K562 (cell line): ENCODE data around the gene C6orf62. TPM values are rescaled to one million over a fixed set of nuclear protein-coding genes. Genes with fewer than 3 reads are reported as not detected.

Source experiments
- BRCA1 ChIP-seq, 2 experiments: fragments of 450-650 bp in 1 of 2; sonication (generic) in 1 of 2; formaldehyde crosslinking in 1 of 2; IDR thresholded peaks; 2 replicates each; pipeline versions ENCODE4 v1.5.0 to v1.6.1; 2017 to 2020; ENCODE audit warnings: mild to moderate bottlenecking in 1 of 2, missing genetic modification reagents in 1 of 2
- CGGBP1 ChIP-seq: fragments of 250-450 bp; sonication (Bioruptor Pico); IDR thresholded peaks from 2 replicates; pipeline ENCODE4 v1.9.0; 2021; ENCODE audit warnings: mild to moderate bottlenecking
- CTBP1 ChIP-seq: fragments of 450-650 bp; IDR thresholded peaks from 2 replicates; pipeline ENCODE4 v1.6.1; 2016; ENCODE audit warnings: borderline replicate concordance
- EWSR1 ChIP-seq: fragments of 450-650 bp; IDR thresholded peaks from 2 replicates; pipeline ENCODE4 v1.6.1; 2018; ENCODE audit warnings: borderline replicate concordance, mild to moderate bottlenecking, low read depth, moderate library complexity; ENCODE audit not compliant: partially characterized antibody
- ILF3 ChIP-seq: fragments of 450-650 bp; IDR thresholded peaks from 2 replicates; pipeline ENCODE4 v1.6.1; 2018; ENCODE audit warnings: antibody characterized with exemption, mild to moderate bottlenecking, moderate library complexity, borderline replicate concordance
- NELFE ChIP-seq: IDR thresholded peaks from 2 replicates; pipeline ENCODE4 v1.6.1; 2011; ENCODE audit warnings: mild to moderate bottlenecking; ENCODE audit not compliant: insufficient read depth, insufficient read length
- PATZ1 ChIP-seq: fragments of 250-450 bp; sonication (Bioruptor Pico); IDR thresholded peaks from 2 replicates; pipeline ENCODE4 v1.5.0; 2020; ENCODE audit warnings: mild to moderate bottlenecking, borderline replicate concordance
- POU5F1 ChIP-seq: fragments of 150-350 bp; IDR thresholded peaks from 2 replicates; pipeline ENCODE4 v1.6.1; 2014; ENCODE audit warnings: borderline replicate concordance, low read length, low read depth, mild to moderate bottlenecking; ENCODE audit not compliant: partially characterized antibody
- PRMT5 ChIP-seq: sonication (generic); formaldehyde crosslinking; IDR thresholded peaks from 2 replicates; pipeline ENCODE4 v1.5.0; 2020; ENCODE audit warnings: missing genetic modification reagents
- PTTG1 ChIP-seq: fragments of 450-650 bp; IDR thresholded peaks from 2 replicates; pipeline ENCODE4 v1.6.1; 2016; ENCODE audit warnings: low read depth, mild to moderate bottlenecking, missing genetic modification characterization, missing compliant biosample characterization
- RBM14 ChIP-seq: fragments of 200-400 bp; formaldehyde crosslinking; IDR thresholded peaks from 2 replicates; pipeline ENCODE4 v1.6.1; 2018; ENCODE audit warnings: low read depth, mild to moderate bottlenecking, low read length, moderate library complexity, borderline replicate concordance; ENCODE audit not compliant: insufficient read depth
- SAFB2 ChIP-seq: fragments of 200-400 bp; formaldehyde crosslinking; IDR thresholded peaks from 2 replicates; pipeline ENCODE4 v1.6.1; 2018; ENCODE audit warnings: borderline replicate concordance, low read length, low read depth, moderate library complexity; ENCODE audit not compliant: severe bottlenecking
- SIRT6 ChIP-seq: IDR thresholded peaks from one replicate; pipeline ENCODE4 v1.6.1; 2012; ENCODE audit warnings: low read depth, mild to moderate bottlenecking, control low read depth, inconsistent platforms, low read length, moderate library complexity
- SMAD2 ChIP-seq: fragments of 150-350 bp; IDR thresholded peaks from 2 replicates; pipeline ENCODE4 v1.6.1; 2014; ENCODE audit warnings: low read depth, mild to moderate bottlenecking, low read length
- SMARCA5 ChIP-seq: fragments of 450-650 bp; IDR thresholded peaks from 2 replicates; pipeline ENCODE4 v1.6.1; 2016
- STAT5A ChIP-seq: IDR thresholded peaks from 2 replicates; pipeline ENCODE4 v1.6.1; 2012; ENCODE audit warnings: low read length, inconsistent platforms, borderline replicate concordance
- TAF1 ChIP-seq: IDR thresholded peaks from 2 replicates; pipeline ENCODE4 v1.6.1; 2011; ENCODE audit warnings: mild to moderate bottlenecking, low read length, moderate library complexity; ENCODE audit not compliant: insufficient read depth, control insufficient read depth, severe bottlenecking; ENCODE audit errors: extremely low read depth
- TARDBP ChIP-seq: fragments of 450-650 bp; IDR thresholded peaks from 2 replicates; pipeline ENCODE4 v1.6.1; 2016
- TFE3 ChIP-seq: fragments of 450-650 bp; formaldehyde crosslinking; IDR thresholded peaks from 2 replicates; pipeline ENCODE4 v1.4.0; 2020; ENCODE audit warnings: mild to moderate bottlenecking, mixed read lengths
- ZBTB26 ChIP-seq: fragments of 450-650 bp; formaldehyde crosslinking; IDR thresholded peaks from 2 replicates; pipeline ENCODE4 v1.4.0; 2022; ENCODE audit warnings: missing genetic modification characterization
- ZNF124 ChIP-seq: sonication (generic); formaldehyde crosslinking; IDR thresholded peaks from 2 replicates; pipeline ENCODE4 v1.8.1; 2022; ENCODE audit warnings: missing genetic modification reagents
- ZNF584 ChIP-seq: fragments of 200-800 bp; sonication (Bioruptor generic); IDR thresholded peaks from 2 replicates; pipeline ENCODE4 v1.6.1; 2016; ENCODE audit warnings: low read depth, mild to moderate bottlenecking, missing genetic modification characterization, missing compliant biosample characterization
- ZNF707 ChIP-seq: fragments of 250-450 bp; sonication (Bioruptor Pico); conservative IDR thresholded peaks from 2 replicates; pipeline ENCODE4 v1.8.0; 2022; ENCODE audit warnings: inconsistent platforms, mild to moderate bottlenecking, moderate library complexity
- ZNF79 ChIP-seq: fragments of 250-450 bp; sonication (Bioruptor Pico); IDR thresholded peaks from 2 replicates; pipeline ENCODE4 v1.4.0; 2020; ENCODE audit warnings: low read depth, mild to moderate bottlenecking, moderate library complexity
- polyA plus RNA-seq, 8 experiments: library from polyadenylated mRNA; depleted of rRNA in 4 of 8; stranded (reverse) in 5 of 8; unstranded in 3 of 8; fragments of >200 nt; fragmentation: Nextera tagmentation in 2 of 8; fragmentation: Illumina TruSeq in 1 of 8; extraction: Ambion mirVana in 2 of 8; extraction: Trizol in 1 of 8; gene quantifications; 2 replicates each; pipeline versions ENCODE4 v1.2.1 to v1.2.3, GENCODE V29; 2011 to 2014; ENCODE audit warnings: inconsistent platforms in 1 of 8, missing spikeins in 1 of 8
- total RNA-seq, 7 experiments: library from RNA; depleted of rRNA in 6 of 7; stranded (reverse); fragments of >200 nt in 6 of 7; fragmentation: Illumina TruSeq in 2 of 7; extraction: Trizol in 2 of 7; gene quantifications; 2 replicates each; pipeline versions ENCODE4 v1.2.1 to v1.2.3, GENCODE V29; 2011 to 2021; ENCODE audit warnings: low replicate concordance in 1 of 7

The C6orf62 gene
- total and polyA plus RNA-seq, 9 of the 15 experiments (the other 6 are each of a cell fraction or from before 2014, with no cell fraction given): 48.5 to 579 (median 111) TPM

- TF ChIP-seq SIRT6 (no peak), SMAD2 (no peak), ZNF707 (CRISPR knock-in tag) (no peak), ZNF124 (CRISPR knock-in tag) (no peak), SMARCA5 (no peak), PATZ1 (CRISPR knock-in tag) (no peak), BRCA1 (IDR thresholded peaks at IDR 0.05) (no peak), BRCA1 (CRISPR knock-in tag; IDR thresholded peaks at IDR 0.05) (no peak), RBM14 (no peak), STAT5A (peak; percentile 24; the same call in 1 of the 2 replicates), TARDBP (no peak), TAF1 (no peak), ZNF79 (CRISPR knock-in tag) (no peak), SAFB2 (no peak), POU5F1 (no peak), TFE3 (no peak), NELFE (no peak), ZBTB26 (peak; percentile 91; the same call in 1 of the 2 replicates), ZNF584 (CRISPR knock-in tag) (0 out of 2 replicates have a peak, but pooled peaks have one; percentile 44), CTBP1 (no peak), CGGBP1 (CRISPR knock-in tag) (peak; percentile 12; the same call in 1 of the 2 replicates), PTTG1 (tag) (no peak), PRMT5 (CRISPR knock-in tag) (0 out of 2 replicates have a peak, but pooled peaks have one; percentile 40), ILF3 (no peak), EWSR1 (no peak)
These were observed 1.2 kb upstream of the C6orf62 start (continued) for GRCh38 chr6:24720131-24720603.
